Pulmonary artery endothelial cell (primary cell): Measurements from ENCODE around the gene XRCC3. TPM values are rescaled to one million over a fixed set of nuclear protein-coding genes. Genes with fewer than 3 reads are reported as not detected.
"Not testable (repeated sequence)": the region's sequence is repeated elsewhere in the genome, so short reads cannot be mapped to it uniquely, and the experiment has no call there.

Source experiments
- DNase-seq: peaks from one replicate; pipeline ENCODE4 v3.0.0-alpha.2; 2011; ENCODE audit warnings: low read depth, low spot score
- total RNA-seq: library from RNA; depleted of rRNA; stranded (reverse); fragments of >200 nt; gene quantifications from 2 replicates; pipeline ENCODE4 v1.2.3, GENCODE V29; 2014

Gene XRCC3
- total RNA-seq, 1 donor from 2014 or later: 17.4 TPM

- DNase-seq: no peak
Observed at GRCh38 chr14:103695296-103696069, 19.8 kb downstream of the XRCC3 start.

GRCh38 chr14:103694572-103695026, 20.7 kb downstream of the XRCC3 start:
- no peak for DNase-seq

GRCh38 chr14:103693515-103693914, 21.7 kb downstream of the XRCC3 start:
- DNase-seq: no peak

DNA sequence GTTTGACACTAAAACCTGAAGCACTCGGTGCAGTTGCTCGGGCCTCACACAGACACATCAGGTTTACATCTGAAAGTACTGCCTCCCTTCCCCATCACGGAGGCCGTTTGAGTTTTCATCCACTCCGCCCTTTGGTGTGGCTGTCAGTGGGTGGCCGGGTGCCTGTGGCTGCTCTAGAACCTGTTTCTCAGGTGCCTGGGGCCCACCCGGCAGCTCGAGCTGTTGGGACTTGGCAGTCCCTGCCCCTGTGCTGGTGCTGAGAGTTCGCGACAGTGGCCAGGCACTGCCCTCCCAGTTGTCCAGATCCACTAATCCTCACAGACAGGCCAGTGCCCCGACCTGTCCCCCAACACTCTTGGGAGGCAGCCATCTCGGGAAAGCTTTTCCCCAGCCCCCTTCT, 22.4 kb downstream of the XRCC3 start:
- no peak for DNase-seq

DNA sequence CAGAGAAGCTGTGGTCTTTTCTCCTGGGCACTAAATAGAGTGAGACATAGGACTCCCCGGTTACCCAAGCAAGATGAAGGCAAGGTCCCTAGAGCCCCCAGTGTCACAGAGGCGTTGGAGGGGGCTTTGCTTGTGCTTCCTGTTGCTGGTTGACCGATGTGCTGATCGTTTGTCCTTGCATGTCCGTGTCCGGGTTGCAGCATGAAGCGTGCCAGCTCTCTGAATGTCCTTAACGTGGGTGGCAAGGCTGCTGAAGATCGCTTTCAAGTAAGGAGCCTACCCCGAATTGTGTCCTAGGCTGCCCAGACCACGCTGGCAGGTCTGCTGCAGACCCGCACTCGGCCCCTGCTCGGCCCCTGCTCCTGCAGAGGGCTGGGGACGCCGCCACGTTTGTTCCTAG, 23.1 kb downstream of the XRCC3 start:
- DNase-seq: no peak

DNA sequence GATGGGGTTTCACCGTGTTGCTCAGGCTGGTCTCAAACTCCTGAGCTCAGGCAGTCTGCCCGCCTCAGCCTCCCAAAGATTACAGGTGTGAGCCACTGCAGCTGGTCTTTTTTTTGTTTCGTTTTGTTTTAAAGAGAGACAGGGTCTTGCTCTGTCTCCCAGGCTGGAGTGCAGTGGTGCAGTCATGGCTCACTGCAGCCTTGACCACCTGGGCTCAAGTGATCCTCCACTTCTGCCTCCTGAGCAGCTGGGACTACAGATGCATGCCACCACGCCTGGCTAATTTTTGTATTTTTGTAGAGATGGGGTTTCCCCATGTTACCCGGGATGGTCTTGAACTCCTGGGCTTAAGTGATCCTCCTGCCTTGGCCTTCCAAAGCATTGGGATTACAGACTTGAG, 23.6 kb downstream of the XRCC3 start:
- not testable (repeated sequence) for DNase-seq

- no peak for DNase-seq
Observed at GRCh38 chr14:103690332-103690731, 24.9 kb downstream of the XRCC3 start.

- DNase-seq: no peak
Observed at GRCh38 chr14:103688906-103689902, 26.0 kb downstream of the XRCC3 start.

GRCh38 chr14:103688441-103688840, 26.8 kb downstream of the XRCC3 start:
- no peak for DNase-seq

- no peak for DNase-seq
Observed at GRCh38 chr14:103687712-103688111, 27.5 kb downstream of the XRCC3 start.

GRCh38 chr14:103686831-103687485, 28.3 kb downstream of the XRCC3 start:
- no peak for DNase-seq

DNA sequence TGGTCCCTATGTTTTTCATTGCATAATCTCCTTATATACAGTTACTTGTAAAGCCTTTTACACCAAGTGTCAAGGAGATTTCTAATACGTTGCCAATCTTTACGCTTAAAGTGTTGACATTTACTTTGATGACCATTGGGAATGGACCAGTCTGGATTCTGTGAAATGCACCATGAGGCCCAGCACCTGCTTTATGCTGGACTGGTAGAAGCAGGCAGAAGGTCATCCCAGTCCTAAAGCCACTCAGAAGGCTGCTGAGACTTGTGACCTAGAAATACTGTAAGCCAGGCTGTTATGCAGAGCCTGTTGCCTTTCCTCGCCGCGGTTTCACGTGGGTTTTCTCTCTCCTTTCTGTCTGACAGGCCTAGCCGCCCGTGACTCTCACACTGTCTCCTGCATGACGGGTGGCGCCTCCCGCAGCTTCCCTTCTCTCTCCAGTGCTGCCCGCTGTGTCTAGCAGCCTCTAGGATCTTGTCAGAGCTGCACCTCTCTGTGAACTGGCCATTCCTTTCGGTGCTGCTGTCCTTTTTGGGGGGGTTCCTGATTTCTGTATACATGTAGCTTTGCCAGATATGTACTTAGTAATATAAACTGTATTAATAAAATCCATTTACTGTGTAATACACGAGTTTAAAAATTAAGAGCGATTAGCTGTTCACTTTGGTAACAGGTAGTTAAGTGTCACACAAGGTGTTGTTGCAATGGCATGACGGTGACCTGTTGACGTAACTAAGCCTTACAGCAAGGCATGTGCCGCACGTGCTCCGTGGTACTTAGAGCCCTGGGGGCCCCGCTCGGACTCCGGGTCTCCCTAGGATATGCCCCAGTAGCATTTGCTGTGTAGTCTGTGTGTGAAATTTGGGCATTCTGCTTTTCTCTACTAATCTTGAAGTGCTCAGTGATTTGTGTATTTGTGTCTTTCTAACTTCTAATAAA, 29.7 kb downstream of the XRCC3 start:
- no peak for DNase-seq

DNA sequence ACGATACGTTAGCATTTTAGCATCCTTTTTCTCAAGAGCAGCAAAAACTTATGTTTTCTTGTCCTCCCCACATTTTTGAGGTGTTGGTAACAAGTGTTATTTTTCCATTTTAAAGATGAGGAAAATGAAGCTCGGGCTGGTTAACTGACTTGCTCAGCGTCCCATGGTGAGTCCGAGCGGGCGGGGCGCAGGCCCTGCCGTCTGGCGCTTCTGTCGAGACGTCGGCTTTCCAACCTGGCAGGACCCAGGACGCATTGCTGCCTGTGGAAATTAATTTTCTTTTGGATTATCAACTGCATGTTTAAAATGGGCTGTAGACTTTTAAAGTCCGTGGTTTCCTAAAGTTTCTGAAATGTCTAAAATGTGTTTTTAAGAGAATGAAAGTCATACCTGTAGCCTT, 30.4 kb downstream of the XRCC3 start:
- no peak for DNase-seq

DNA sequence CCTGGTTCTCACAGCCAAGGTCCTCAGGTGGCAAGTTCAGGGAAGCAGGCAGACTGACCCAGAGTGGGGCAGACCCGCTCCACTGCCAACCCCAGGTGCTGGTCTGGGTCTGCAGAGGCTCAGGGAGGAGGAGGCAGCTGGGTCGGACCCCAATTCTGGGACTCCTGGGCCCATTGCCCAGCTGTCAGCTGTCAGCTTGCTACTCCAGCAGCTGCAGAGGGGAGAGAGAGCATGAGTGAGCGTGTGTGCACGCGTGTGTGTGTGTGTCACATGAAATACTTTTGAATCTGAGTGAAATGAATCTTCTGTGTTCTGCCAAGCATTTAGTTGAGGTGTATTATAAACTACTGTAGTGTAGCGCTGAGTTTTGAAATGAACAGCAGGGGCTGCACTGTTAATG, 30.8 kb downstream of the XRCC3 start:
- DNase-seq: no peak

DNA sequence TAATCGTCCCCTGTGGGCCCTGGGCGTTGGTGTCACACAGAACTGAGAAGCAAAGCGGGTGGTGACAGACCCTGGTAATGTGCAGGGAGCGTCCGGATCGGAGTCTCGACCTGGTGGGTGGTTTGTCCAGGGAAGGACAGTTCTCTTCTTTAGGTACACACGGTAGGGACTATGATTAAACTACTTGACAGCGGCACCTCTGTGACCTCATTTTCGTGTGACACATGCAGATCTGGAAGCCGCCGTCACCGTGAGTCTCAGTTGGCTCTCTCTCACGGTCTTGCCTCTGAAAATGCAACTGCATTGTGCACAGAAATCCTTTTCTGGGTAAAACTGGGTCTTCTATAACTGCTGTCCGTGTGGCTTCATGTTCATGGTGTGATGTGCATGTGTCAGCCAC, 32.1 kb downstream of the XRCC3 start:
- DNase-seq: no peak

DNA sequence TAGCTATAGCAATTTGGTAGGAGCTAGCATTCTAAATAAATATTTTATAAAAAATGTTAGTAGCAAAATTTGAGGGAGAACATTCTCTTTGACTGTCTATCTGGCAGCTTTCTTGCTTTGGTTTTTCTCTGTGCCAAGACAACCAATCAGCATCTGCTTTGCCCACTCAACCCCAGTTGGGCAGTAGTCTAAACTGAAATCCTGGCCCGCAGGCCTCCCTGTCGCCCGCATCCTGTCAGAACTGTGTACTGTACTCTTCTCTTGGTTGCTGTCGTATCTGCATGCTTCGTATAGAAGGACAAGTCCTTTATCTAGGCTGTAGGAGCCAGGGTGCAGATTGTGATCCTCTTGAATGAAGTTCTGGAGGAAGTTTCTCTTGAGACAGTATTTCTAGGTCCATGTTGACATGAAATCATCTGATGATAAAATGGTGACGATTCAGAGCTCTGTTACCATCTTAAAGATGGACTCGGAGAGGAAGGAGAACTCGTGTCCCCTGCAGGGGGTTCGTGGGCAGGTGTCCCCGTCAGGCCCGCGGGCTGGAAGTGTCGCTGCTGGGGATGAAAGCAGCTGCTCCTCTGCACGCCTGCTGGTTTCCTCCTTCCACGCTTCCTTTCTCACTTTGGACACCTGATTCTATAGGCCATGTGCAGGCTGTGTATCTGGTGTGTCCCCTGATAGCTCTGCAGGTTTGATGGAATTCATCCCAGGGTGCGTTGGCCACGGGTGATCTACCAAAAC, 34.6 kb downstream of the XRCC3 start:
- DNase-seq: no peak

- DNase-seq: no peak
Observed at GRCh38 chr14:103679351-103679750, 35.9 kb downstream of the XRCC3 start.

- DNase-seq: no peak
Observed at GRCh38 chr14:103676881-103677675, 38.2 kb downstream of the XRCC3 start.

GRCh38 chr14:103675957-103676356, 39.3 kb downstream of the XRCC3 start:
- DNase-seq: no peak
